NCI-H748 (cell line): ENCODE measurements around the gene PPP1R3E.

Experiments used
- DNase-seq: peaks from one replicate; lab custom pipeline; 2025; ENCODE audit not compliant: unreplicated experiment; lab: John Stamatoyannopoulos, UW

Gene PPP1R3E

DNA sequence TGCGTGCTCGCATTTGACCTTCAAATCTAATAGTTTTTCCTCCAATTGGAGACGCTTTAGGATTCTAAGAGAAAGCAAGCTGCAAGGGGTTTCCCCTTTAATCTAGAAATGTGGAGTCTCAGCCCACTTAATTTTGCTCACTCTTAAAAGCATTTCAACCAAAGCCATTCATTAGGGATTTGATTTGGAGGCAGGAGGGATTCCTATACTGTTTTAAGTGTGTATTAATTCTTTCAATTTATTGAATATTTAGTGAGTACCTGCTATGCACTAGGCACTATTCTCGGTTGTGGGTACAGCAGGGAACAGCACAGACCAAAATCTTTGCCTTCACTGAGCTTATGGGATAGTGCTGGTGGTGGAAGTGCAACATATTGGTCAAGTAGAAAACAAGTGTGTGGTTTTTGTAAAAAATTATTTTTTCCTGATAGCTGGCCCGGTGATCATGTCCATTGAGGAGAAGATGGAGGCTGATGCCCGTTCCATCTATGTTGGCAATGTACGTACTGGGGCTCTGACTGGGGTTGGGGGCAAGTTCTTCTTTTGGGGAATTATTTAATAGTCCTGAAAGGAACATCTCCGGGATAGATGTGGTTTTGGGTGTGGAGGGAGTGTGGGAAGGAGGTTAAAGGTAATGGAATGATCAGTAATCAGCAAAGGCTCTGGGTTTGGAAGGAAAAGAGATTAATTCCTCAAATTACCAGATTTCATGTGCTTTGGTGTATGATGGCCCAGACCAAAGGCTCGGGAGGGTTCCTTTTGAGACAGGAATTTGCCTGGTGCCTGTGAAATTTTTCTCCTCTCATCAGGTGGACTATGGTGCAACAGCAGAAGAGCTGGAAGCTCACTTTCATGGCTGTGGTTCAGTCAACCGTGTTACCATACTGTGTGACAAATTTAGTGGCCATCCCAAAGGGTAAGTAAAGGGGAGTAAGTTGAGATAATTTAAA lies 20.2 kb upstream of the PPP1R3E start:
- DNase-seq = no peak

GRCh38 chr14:23321572-23322547 lies 19.2 kb upstream of the PPP1R3E start:
- DNase-seq = peak; percentile 61

- DNase-seq = peak; percentile 100
These were observed 18.2 kb upstream of the PPP1R3E start, which contains the start of gene PABPN1 for GRCh38 chr14:23320584-23321571. Gene PABPN1 (plus strand): TSS chr14:23321457. CDS start chr14:23321470, 13 bp downstream.

DNA sequence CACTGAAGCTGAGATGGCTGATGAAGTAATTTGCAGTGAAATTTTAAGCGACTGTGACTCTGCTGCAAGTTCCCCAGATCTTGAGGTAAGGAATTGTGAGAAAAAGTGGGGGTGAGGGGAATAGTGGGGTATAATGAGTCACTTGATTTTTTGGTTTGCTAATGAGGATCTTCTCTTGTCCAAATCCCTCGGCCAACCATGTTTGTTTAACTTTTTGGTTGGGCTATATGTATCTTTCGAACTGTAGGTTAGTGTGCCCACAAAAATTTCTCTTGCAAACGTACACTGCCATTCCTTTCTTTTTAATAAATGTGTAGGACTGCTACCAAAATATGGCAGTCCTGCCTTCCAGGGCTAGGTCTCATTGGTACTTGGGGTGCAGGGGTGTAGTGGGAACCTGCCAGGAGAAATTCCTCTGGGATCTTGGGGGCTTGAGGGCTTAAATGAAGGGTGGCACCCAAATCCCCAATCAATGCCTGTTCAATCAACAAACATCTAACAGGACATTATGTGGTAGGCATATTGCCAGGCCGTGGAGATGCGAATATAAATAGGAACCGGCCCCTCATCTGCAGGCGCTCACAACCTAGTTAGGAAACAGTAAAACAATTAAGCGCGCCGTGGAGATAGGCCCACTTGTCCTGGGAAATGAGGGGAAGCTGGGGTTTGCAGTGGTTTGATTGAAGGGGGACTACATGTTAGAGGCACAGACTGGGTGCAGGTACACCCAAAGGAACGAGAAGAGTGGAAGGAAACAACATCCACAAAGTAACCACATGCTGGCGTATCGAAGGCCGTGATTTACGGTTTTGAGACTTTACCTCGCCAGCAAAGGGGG lies 17.3 kb upstream of the PPP1R3E start:
- DNase-seq = no peak

DNA sequence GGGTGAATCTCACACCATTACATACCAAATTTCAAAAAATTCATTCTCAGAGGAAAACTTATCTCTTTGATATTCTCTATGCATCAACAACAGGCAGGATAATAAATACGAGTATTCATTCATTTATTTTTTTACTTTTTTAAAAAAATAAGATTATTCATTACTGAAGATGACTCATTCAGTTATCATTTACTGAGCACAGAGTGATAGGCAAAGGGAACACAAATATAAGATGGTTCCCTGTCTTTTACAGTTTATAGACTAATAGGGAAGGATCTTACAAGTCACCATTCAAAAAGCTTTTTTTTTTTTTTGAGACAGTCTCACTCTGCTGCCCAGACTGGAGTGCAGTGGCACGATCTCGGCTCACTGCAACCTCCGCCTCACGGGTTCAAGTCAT lies 13.6 kb upstream of the PPP1R3E start:
- DNase-seq = no peak

GRCh38 chr14:23310546-23310945 lies 7.9 kb upstream of the PPP1R3E start:
- DNase-seq = no peak

- DNase-seq = no peak
These were observed 6.2 kb upstream of the PPP1R3E start for GRCh38 chr14:23308721-23309445.

GRCh38 chr14:23307687-23308644 lies 5.3 kb upstream of the PPP1R3E start:
- DNase-seq = no peak

DNA sequence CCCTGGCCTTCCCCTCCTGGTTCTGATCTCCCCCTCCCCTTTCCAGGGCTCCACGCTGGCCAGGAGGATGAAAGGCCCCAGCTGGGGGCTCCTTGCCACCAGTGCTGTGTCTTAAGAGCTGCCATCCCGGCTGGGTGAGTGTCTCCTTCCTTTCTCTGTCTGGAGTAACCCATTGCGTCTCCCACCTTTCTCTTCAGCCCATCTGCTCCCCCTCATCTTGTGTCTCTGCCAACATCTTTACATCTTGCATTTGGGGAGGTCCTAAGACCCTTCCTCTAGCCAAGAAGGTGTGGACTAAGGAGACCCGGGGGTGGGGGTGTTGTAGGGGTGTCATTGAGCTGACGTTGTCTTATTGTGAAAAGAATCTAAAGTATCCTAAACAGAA lies 4.5 kb upstream of the PPP1R3E start:
- no peak for DNase-seq

DNA sequence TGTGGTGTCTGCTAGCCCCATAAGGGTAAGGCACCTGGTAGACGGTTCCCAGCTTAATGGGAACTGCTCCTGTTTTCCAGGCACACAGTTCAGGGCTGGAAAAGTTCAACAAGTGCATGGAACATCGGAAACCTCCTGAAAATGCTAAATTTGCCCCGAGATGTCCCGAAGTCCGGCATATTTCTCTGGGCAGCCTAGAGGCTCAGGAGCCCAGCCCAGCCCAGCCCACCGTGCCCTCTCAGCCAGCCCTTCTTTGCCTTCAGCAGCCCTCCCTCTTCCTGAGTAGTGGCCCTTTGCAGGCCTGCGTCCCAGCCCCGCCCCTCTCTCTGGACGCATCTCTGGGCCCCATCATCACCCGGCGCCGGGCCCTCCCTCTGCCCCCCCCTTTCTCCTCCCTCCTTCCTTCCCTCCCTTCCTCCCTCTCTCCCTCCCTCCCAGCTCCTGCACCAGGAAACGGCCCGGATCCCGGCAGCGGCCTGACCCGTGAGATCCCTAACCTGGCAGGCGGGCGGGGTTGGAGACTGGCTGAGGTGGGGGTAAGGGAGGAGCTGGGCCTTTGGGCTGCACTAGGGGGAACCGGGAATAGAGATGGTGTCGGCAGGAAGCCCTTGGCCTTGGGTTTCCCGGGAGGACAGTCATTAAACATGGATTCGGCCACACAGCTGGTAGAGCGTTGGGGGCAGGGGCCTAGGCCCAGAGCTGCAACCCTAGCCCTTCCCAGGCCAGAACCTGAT lies 3.9 kb upstream of the PPP1R3E start, which contains the start of gene BCL2L2:
Gene BCL2L2 (plus strand): TSS at position 422 of the 734 bp plus-strand sequence. CDS start 935 bp downstream, outside the sequence.
- peak; percentile 92 for DNase-seq

- no peak for DNase-seq
These were observed 730 bp downstream of the PPP1R3E start for GRCh38 chr14:23301969-23302289.

DNA sequence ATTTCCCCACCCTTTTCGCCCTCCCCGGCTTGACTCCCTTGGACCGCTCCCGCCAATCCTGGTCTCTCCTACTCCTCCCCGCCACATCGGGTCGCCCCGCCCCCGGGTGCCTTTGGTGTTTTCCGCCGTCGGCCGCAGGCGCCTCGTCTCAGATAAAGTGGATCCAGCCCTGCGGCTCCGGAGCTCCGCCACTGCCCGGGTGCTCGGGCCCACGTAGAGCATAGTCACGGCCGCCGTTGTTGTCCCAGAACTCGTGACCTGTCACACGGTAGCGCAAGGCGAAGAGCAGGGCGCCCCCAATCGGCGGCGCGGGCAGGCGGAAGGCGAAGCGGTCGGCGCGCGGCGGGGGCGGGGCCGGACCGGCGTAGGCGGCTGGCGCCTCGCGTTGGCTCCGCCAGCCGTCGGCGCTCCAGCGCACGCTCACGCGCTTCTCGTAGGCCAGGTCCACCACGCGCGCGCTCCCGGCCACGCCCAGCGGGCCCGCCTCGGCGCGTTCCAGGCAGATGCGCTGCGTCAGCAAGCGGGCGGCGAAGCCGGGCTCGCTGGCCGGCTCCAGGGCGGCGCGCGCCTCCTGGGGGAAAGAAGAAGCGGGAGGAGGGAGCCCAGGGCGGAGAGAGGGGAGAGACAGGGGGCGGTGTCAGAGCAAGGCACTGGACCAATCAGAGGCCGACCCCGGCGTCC lies 1.2 kb downstream of the PPP1R3E start:
- DNase-seq = peak; percentile 99

GRCh38 chr14:23300687-23301223 lies 1.9 kb downstream of the PPP1R3E start:
- peak; percentile 58 for DNase-seq

DNA sequence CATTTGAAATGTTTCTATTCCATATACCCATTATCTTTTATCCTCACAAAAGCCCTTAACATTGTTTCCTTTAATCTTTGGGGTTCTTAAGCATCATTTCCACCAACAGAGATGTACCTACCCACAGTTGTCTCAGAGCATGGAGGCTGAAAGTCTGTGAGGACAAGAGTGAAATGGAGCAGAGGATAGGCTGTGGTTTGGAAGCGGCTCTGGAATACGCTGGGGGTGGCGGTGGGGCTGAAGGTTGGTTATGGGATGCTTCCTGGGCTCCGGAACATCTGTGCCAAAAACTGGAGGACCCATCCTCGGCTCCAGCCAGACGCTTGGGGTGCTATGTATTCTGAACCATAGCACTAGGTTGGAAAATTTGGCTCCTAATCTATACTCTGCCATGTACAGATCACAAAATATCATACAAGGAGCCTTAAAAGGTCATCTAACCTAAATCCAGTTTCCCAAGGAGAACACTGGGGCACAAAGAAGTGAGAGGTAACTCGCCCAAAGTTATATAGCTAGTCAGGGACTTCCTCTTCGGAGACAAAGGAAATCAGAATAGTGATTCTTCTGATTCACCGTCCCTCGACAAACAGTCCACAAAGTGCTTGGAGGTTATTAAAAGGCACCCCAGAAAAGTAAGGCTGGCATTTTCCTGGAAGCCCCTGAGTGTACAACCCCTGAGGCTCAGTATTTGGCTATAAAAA lies 2.5 kb downstream of the PPP1R3E start:
- no peak for DNase-seq

DNA sequence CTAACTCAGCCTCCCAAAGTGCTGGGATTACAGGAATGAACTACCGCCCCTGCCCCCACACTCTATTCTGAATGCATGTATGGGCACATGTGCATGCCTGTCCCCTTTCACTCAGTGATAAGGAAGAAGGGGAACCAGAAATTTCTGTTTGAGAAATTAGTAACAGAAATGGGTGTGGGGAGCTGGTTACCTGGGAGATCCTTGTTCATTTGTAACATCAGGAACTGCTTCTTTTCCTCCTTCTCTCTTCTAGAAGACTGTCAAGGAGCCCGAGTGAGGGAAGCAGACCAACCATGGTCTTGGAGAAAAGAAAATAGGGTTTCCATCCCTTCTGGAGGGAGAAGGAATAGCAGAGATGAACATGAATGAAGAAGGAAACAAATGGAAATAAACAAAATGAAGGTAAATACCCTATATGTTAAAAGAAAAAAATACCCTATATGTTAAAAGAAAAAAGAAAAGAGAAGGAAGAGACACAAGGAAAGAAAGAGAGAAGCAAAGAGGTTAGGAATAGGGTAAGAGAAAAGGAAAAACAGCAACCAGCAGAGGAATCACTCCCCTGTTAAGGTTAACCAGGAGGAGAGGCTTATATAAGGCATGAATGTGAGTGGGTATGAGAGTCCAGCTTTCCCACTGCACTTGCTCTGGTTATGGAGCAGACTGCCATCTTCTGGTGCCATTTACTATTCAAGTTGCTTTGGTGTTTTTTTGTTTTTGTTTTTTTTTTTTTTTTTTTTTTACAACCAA lies 3.3 kb downstream of the PPP1R3E start:
- DNase-seq = peak; percentile 43
